NCI-H128 (cell line): ENCODE data around the gene FAM229B.
"Not testable (repeated sequence)": the region's sequence is repeated elsewhere in the genome, so short reads cannot be mapped to it uniquely, and the experiment has no call there.

Source experiments
- DNase-seq: peaks from one replicate; lab custom pipeline; 2025; ENCODE audit not compliant: unreplicated experiment; lab: John Stamatoyannopoulos, UW

FAM229B gene

DNA sequence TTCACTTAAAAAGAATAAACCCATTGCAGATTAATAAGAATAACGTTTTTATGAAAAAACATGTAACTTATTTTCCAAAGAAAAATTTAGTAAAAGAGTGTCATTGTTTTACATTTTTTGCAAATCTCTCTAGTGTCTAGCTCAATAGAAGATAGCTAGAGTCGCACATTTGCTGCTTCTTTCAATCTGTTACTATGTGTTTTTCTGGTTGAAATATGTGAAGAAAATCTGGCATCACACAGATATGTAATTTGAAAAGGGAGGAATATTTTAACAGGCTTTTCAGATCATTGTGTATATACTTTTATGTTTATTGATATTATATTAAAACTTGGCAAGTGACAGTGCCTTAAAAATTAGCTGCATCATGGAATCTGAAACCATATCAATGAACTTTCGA lies 24.4 kb upstream of the FAM229B start:
- DNase-seq, result no peak

DNA sequence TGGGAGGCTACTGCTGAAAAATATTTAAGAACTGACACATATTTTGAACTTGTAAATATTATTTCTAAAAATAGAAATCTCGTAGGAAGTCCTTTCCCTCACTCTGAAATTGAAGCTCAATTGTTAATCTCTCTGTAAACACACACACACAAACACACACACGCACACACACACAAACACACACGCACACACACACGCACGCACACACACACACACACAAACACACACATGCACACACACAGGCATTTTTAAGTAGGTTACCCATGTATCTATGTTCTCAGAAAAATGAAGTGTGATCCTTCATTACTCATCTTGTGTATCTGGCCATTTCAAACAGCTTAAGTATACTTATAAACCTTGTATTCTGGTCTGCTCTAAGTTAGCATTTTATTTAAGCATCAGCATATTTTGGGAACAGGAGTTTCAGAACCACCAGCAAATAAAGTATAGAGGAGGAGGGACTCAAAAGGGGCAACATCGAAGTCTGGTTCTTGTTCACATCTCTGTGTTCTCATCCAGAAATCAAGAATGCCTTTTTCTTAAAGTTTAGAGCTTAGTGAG lies 21.9 kb upstream of the FAM229B start:
- DNase-seq, result no peak

DNA sequence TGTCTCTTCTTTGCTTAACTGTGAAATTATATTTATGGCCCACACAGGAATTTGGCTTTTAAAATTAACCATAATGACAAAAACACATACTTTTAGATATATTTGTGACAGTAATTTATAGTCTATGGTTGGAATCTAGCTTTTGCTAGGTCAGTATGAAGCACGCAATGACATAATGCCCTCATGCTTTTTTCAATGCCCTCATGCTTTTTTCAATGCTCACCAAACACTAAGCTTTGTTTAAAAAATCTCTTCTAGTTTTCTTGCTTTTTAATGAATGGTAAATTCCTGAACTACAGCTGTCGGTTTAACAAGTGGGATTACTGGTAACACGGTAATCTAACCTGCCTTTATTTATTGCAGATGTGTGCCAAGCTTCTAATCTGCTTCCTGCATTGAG lies 20.8 kb upstream of the FAM229B start:
- DNase-seq, result no peak

DNA sequence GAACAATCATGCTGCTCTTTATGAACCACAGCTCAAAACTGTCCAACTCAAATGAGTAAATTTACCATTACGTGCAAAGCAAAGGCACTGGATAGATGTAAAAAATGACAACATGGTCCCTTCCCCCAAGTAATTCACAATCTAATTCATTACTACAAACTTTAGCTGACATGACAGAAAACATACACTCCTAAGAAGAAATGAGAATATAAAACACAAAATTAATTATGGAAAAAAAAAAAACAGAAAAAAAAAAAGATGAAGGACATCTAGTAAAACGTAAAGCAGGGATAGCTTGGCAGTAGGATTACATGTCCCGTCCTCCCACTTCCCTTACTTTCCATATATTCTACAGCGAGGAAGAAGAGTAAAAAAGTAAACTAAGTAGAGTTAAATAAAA lies 5.8 kb upstream of the FAM229B start:
- no peak for DNase-seq

DNA sequence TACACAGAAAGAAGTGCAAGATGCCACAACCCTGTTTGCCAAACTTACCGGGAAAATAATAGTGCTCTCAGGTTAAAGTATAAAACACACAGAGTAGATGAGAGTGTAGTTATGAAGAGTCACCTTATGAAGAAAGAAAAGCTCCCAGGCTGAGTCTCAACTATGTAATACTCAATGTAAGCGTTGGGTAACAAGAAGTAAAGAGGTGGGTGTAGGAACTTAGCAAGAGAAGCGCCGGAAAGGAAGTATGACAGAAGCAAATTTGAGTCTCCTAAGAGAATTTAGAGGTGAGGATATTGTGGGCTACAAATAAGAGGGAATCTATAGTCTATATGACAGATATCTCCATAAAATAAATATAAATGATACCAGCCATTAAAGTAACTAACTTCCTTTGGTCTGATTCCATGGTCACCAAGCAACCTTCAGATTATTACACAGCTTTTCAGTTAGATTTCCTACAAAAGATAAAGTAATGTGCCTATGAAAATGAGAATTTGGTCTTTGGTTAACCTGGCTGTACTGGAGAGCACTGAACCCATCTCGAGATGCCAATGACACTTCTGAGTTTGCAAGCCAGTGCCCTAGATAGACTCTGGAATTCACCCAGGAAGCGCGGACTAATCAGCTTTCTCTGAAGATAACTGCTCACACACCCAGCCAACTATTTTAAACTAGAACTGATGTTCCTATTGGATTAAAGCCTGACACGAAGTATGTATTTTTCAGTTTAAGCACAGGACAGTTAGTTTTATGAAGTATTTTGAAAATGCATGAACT lies 1.9 kb upstream of the FAM229B start:
- no peak for DNase-seq

DNA sequence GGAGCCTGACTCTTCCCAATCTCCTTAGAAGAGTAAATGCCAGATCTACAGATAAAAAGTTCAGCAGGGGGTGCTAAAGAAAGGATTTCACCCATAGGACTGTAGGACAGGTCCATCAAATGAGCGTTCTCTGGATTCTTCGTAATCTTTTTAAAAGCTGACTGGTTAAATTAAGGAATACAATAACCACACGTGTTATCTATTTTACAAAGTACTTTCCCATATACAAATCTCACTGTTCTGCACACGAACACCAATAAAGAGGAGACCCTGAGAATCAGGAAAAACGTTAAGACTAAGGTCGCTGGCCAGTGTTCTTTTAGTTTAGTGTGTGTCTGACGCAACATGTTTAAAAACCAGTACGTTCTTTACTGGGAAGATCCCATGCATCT lies 651 bp upstream of the FAM229B start:
- DNase-seq, result no peak

DNA sequence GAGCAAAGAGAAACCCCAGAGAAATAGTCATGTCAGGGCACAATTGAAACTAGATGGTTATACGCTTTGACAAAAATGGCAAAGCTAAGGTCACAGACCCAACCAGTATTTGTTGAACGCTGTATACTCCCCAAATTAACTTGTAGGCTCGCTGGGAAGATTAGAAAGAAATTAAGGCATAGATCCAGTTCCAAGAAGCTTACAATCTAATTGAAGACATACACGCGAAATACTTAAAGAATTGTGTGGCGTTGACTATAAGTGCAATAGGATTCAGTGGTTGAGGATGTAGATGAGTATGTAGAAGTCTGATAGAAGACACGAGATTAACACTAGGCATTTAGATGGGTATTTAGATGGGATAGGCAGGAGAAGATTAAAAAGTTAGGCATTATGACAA lies 525 bp downstream of the FAM229B start:
- DNase-seq, result no peak

DNA sequence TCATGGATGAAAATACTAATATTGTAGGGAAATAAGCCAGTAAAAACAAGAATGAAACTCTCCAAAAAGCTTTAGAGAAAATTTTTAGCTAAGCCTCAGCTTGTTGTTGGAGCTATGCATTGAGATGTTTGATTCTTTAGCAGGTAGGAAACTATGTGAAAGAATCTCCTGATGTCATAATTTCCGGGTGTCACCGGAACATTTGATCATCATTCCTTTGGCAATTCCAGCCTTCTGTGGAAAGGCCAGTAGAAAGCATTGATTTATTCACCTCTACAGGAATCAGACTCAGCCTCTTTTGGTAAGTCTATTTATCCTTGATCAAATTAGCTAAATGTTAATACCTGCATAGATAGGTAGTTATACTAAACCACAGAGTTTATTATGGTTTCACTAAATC lies 9.5 kb downstream of the FAM229B start:
- DNase-seq, result no peak

DNA sequence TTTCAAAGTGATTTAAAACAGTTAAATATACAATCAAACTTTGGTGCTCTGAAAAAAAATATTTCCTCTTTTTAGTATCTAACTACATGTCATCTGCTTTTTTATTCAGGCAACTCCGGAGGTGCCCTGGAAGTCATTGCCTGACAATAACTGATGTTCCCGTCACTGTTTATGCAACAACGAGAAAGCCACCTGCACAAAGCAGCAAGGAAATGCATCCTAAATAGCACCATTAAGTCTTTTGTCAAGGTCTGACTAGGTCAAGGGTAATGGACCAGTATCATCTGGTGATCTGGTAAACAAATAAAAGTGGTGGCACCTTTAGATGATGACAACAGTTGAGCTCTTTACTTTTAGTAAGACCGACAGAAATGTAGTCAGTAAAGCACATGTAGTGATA lies 13.2 kb downstream of the FAM229B start:
- DNase-seq, result no peak

DNA sequence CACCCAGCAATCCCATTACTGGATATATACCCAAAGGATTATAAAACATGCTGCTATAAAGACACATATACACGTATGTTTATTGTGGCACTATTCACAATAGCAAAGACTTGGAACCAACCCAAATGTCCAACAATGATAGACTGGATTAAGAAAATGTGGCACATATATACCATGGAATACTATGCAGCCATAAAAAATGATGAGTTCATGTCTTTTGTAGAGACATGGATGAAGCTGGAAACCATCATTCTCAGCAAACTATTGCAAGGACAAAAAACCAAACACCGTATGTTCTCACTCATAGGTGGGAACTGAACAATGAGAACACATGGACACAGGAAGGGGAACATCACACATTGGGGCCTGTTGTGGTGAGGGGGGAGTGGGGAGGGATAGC lies 18.6 kb downstream of the FAM229B start:
- DNase-seq, result not testable (repeated sequence)

DNA sequence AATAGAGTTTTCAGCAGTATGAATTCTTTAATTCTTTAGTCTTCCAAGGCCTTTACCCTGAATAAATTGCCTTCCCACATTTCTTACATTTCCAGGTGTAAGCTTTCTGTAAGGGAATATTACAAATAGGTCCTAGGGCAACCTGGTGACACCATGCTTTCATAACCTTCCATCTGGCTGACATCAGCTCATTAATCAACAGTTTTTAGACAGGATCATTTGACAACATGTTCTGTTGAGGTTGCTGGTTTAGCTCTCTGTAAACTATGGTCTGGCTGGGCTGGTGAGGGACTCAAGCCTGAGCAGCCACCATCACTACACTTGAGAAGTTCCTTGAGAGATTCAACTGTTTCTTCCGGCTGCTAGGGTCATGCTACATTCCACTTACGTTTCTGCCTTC lies 19.2 kb downstream of the FAM229B start:
- DNase-seq, result no peak

DNA sequence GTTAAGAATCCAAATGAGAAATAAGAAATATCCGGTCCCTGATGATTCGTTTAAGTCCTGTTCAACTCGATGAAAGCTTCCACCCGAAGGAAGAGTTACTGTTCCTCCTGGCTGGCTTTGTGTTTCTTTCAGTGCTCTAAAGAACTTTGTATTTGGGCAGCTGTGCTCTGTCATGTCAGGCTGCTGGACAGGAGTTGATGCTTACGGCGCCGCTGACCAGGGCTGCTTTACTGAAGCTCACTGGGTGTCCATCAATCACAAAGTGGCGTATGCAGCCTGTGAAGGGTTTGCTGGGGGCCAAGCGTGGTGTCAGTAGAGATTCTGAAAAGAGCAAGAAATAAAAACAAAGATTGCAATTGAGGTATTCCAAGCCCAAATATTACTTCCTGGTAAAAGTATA lies 21.9 kb downstream of the FAM229B start:
- no peak for DNase-seq

DNA sequence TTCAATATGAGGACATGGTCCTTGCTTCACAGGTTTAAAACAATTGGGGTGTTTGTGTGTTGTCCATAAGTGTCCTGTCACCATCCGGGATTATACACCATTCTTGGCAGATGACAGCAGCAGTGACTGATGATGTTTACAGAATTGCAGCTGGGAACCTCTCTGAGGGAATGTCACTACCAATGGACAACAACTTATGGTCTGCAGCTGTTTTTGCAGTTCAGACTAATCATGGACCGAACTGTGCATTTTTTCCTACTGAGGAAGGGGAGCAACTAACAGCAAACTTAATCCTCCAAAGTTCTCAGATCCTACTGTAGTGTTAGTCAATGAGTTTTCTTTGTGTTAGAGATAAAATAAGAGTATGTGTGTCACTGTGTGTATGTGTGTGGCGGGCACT lies 26.0 kb downstream of the FAM229B start:
- DNase-seq, result no peak

DNA sequence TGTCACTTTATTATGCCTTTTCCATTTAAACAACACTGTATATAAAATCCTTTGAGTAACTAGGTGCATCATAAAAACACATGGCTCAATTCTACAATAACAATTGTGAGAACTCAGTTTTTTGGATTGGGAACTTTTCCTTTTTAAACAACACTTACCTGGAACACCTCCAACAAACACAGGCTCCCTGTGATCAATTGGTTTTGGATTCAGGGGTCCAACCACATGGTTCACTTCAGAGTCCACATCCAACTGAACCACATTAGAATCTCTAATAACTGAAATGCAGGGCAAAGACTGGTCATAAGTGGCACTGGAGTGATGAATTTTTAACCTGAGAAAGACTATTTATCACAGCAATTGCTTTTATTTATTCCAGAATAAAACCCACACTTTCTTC lies 26.5 kb downstream of the FAM229B start:
- DNase-seq, result no peak

DNA sequence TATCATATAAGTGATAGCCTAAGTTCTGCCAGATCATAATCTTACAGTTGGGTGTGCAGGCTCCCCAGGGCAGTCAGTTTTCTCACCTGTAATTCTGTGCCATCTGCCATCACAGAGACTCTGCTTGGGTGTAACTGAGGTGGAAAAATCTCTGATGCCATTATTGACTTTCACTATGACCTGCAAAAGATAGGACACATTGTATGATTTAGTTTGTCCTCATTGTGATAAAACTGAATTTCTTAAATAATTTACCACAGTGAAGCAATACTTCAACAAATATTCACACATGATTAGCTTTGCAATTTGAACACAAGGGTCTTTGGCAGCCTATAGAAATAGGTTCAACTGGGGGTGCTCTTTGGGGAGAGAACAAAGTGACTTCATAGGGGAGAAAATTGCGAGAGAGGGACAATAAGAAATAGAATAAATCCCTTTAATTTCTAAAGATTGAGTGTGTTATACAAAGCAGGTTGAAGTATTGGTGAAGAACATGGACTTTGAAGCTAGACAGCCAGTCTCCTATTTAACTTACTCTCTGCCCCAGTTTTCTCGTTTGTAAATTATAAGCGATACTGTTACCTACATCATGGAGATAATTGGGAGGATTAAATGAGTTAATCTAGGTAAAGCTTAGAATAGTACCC lies 27.3 kb downstream of the FAM229B start:
- no peak for DNase-seq

DNA sequence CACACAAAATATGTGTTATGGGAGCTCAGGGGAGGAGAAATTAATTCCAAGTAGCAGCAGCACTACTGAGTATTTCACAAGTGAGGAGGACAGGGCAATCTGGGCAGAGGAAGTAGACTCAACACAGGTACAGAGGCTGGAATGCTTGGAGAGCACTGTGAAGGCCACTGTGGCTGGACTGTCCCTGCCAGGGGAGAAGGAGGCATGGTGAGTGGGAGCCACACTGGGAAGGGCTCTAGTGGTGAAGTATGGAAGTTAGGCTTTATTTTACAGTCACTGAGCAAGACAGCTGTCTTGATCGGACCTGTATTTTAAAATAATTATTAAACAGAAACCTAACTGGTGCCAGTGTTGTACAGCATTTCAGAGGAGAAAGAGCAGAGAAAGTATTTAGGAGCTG lies 28.8 kb downstream of the FAM229B start:
- no peak for DNase-seq

DNA sequence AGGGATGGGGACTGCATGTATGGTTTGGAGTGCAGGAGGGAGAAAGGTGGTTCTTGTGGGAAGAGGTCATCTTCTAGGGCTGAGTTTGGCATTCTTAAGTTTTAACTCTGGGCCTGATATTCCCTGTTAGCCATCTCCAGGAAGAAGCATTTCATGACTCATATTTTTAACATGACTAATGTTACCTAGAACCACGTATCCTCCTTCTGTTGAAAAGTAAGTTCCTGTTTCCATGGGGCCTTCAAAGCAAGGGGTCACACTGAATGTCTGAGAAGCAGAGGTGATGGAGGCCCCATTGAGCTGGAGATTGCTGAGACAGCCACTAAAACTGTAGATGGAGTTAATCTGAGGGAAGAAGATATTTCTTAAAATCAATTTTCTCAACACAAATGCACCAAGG lies 30.2 kb downstream of the FAM229B start:
- no peak for DNase-seq

DNA sequence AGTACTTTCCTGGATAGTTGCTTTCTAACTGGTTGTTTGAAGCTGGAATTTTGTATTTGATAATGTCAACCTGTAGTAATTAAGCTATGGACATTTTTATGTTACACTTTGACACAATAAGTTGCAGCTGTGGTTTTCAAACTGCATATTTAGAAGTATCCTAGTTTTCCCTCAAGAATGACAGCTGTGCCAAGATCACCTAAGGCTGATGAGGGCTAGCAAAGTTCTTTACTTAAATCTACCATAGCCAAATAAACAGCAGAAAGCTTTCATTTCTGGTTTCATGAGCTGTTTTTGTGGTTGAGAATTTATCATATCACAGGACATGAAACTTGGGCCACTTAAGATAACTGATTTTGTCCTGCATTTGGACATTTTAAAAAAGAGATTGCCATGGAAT lies 30.6 kb downstream of the FAM229B start:
- DNase-seq, result no peak

DNA sequence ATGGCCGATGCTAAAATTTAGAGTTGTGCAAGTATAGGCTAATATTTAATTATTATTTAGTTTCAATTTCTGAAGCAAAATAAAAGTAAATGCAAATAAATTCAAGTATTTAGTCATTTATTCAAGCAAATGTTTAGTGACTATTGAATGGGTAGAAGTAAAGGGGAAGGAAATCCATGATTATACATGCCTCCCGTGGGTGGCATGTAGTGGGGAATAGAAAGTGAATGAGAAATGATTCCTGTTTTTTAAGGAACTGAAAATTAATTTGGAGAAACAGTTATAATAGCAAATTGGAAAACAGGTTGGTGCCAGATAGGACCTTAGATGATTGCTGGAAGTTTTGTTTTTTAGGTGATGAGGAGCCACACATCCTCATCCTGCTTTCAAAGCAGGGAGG lies 35.4 kb downstream of the FAM229B start:
- DNase-seq, result no peak

DNA sequence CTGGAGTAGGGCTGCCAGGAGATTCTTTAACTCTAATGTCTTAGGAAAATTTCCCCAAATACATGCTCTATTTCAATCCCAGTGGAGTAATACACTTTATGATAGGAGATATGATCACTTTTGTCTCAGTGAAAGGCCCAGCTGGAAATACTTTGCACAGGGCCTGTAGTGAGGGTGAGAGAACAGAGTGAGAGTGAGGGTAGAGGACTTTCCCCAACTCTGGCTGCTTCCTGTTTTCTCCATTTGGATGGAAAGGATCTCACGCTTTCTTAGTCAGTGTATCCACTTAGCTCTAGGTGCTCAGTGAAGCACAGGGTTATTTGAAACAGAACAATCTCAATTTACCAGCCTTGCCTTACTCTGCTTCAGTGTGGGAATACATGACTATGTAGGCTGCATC lies 36.6 kb downstream of the FAM229B start:
- DNase-seq, result no peak

DNA sequence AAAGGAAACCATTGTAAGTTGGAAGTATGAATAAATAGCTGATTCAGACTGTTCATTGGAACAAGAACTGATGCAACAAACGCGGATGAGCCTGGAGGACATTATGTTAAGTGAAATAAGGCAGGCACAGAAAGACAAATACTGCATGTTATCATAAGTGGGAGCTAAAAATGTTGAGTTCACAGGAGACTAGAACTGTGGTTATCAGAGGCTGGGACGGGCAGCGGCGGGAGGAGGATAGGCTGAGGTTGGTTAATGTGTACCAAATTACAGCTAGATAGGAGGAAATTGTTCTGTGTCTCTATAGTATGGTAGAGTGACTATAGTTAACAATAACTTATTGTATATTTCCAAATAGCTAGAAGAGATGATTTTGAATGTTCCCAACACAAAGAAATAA lies 40.8 kb downstream of the FAM229B start:
- DNase-seq, result no peak

DNA sequence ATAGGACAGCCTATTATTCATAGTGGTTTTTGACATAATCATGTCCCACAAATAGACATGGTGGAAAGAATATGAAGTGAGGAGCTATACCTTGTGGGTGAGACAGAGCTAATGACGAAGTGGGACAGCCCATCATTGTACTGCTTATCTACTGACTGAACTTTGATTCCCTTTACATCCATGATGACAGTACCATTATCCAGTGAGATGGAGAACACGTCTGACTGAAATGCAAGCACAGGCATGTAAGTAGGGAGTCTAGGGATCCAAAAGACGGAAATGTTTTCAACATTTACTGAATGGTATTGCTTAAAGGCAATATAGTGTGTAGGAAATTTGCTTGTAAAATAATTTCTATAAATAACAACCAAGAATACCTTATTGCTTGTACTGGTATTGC lies 43.5 kb downstream of the FAM229B start:
- no peak for DNase-seq

DNA sequence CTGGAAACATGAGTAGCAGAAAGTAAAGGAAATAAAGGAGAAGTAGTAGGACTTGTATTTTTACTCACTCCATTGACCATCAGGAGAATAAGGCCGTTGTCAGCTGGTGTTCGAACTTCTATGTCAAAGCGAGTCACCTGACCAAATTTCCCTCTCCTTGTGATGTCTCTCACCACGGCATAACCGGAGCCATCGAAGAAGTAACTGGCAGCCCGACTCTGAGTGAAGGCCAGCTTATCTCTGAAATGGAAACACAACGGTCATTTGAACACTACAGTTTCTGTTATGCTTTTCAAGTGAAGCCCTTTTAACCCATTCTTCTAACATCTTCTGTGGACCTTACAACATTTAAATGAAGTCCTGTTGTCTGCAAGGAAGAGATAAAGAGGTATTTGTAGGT lies 51.7 kb downstream of the FAM229B start:
- no peak for DNase-seq
